GM13976 (cell line): ENCODE data around the gene ANKRD42.

Experiments used
- DNase-seq: peaks from one replicate; pipeline ENCODE4 v3.0.0; 2012; ENCODE audit warnings: low spot score
- in situ Hi-C: fragments of 300-500 bp; cut with MboI; formaldehyde crosslinking; loops from one replicate; pipeline ENCODE4 v1.12.0; 2022; ENCODE audit warnings: low sequenced_read_pairs, mixed read lengths, inconsistent platforms; ENCODE audit not compliant: unreplicated experiment
- TF ChIP-seq, protein P1 (sequence below): IDR thresholded peaks from 2 replicates; pipeline ENCODE4 v1.5.1; 2012; ENCODE audit warnings: borderline replicate concordance, mild to moderate bottlenecking; ENCODE audit not compliant: insufficient read depth; ENCODE audit errors: extremely low read depth, missing control alignments, control extremely low read depth

The ANKRD42 gene

DNA sequence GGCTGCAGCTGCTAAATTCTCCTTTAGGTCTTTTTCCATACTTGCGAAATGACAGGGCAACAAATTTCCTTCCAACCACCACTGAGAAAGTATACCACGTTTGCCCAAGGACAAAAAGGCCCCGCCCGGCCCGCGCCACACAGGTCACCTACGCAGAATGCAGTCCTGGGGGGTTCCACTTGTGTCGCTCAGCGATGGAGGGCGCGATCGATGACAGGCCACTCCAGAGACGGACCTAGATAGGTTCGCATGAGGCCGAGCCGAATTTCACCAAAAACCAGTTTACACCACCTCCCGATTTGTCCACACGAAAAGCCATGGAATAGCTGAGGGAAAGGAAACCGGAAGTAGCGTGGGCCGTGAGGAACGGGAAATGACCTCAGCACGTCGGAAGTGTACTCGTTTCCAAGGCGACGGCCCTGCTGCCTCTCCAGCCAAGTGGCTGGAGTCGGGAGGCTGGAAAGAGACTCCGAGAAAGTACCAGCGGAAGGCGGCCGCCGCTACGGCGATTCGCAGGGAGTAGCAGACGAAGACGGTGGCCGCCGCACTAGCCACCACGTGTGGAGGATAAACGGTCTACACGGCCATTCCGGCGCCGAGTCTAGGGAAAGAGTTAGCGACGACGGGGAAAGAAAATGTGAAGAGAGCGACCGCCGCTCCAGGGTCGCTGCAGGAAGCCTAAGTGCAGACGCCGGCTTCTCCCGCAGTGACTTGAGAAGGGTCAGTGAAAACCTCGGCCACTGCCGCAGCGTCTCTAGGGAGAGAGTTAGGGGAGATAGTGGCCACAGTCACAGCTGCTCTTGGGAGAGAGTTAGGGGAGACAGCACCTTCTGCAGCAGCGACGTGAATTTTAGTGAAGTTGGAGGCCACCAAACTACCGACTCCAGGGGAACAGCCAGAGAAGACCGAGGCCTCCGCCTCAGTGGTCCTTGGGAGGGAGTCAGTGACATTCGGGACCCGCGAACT is at the start of gene ANKRD42:
TSS of gene ANKRD42 (plus strand) at position 398 of the 966 bp plus-strand sequence. CDS start 959 bp downstream, outside the sequence.
- in situ Hi-C loops = no loop called here
- TF ChIP-seq, protein P1, sequence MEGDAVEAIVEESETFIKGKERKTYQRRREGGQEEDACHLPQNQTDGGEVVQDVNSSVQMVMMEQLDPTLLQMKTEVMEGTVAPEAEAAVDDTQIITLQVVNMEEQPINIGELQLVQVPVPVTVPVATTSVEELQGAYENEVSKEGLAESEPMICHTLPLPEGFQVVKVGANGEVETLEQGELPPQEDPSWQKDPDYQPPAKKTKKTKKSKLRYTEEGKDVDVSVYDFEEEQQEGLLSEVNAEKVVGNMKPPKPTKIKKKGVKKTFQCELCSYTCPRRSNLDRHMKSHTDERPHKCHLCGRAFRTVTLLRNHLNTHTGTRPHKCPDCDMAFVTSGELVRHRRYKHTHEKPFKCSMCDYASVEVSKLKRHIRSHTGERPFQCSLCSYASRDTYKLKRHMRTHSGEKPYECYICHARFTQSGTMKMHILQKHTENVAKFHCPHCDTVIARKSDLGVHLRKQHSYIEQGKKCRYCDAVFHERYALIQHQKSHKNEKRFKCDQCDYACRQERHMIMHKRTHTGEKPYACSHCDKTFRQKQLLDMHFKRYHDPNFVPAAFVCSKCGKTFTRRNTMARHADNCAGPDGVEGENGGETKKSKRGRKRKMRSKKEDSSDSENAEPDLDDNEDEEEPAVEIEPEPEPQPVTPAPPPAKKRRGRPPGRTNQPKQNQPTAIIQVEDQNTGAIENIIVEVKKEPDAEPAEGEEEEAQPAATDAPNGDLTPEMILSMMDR = peak; percentile 0
- peak; percentile 92 for DNase-seq

DNA sequence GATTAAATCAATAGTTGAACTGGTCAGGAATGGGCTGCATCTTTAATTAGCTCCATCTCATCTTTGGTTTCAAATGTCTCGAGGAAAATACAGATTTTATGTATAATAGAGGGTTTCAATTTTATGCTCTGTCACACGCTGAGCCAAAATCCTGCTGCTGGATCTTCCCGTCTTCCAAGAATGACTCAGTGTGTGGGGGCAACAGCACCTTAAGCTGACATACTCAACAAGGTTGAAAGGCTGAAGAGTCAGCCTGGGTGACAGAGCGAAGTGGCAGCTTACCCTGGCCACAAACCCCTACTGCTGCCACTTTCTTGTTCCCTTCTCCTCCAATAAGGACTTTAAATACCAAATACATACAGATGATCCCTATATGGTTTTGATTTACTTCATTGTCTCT is 45.6 kb upstream of the ANKRD42 start:
- DNase-seq = no peak
- in situ Hi-C loops = no loop called here
- TF ChIP-seq, protein P1 = no peak

DNA sequence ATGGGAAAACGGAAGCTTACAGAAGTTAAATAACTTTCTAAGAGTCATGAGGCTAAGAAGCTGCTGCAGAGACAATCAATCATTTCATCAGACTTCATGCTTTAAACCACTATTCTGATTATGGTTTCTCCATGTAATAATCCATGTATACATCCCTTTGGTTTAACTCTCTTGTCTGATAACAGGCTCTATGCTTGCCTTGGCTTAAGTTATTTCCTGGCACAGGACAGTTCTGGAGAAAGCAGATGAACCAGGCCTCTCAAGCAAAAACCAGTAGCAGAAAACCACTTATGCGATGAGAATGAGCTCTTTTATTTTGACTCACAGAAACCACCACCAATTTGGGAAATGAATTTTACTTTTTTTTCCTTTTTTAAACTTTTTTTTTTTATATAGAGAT is 43.1 kb upstream of the ANKRD42 start:
- DNase-seq = no peak
- TF ChIP-seq, protein P1 = no peak
- in situ Hi-C loops = no loop called here

DNA sequence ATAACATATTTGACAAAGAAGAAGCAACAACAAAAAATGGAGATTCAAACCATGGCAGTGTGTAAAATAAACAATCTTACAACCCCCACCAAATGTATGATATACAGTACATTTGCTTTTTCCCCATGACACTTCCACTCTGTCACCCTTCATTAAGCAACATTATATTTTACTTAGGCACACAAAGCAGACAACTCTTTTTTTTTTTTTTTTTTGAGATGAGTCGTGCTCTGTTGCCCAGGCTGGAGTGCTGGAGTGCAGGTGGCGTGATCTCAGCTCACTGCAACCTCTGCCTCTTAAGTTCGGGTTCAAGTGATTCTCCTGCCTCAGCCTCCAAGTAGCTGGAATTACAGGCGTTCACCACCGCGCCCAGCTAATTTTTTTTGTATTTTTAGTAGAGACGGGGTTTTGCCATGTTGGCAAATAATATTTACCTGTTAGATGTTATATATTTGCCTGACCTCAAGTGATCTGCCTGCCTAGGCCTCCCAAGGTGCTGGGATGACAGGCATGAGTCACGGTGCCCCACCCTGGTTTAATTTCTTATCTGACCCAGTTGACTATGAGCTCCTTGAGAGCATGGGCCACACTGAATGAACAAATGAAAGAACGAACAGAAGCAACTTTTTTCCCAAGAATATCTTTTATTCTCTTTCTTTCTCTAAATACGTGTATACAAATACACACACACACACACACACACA is 42.1 kb upstream of the ANKRD42 start:
- DNase-seq = no peak
- in situ Hi-C loops = no loop called here
- TF ChIP-seq, protein P1 = no peak

DNA sequence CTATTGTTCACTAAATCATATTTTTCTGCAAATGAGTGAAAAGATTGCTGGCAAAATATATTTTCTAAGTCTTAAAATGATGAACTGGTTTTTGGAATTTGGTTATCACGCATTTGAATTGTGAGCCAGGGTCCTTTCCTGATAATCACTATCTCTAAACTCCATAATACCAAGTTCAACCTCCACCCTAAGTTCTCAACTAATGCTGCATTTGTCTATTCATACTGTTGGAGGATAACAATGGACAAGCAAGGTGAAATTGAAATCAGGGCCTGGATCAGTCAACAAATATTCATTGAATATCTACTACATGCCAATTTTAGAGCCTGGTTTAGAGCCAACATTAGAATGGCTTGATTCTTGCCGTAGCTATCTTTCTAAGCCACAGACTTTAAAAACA is 41.2 kb upstream of the ANKRD42 start:
- TF ChIP-seq, protein P1 = no peak
- in situ Hi-C loops = no loop called here
- DNase-seq = no peak

DNA sequence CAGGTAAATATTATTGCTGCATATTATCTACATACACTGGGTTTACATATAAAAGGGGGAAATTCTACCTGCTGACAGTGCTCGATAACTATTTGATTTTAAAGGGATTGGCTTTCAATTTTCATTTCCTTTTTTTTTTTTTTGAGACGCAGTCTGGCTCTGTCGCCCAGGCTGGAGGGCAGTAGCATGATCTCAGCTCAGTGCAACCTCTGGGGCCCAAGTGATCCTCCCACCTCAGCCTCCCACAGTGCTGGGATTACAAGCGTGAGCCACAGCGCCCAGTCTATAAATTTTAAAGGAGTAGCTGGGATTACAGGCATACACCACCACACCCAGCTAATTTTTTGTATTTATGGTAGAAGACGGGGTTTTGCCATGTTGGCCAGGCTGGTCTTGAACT is 39.7 kb upstream of the ANKRD42 start:
- DNase-seq = no peak
- in situ Hi-C loops = no loop called here
- TF ChIP-seq, protein P1 = no peak
